Skin epidermis (tissue), 12 donors: ENCODE data around the gene GAL.

Experiments used
- H3K27ac ChIP-seq, 21 experiments: fragments of 200-600 bp; sonication (generic) in 11 of 21; one replicate each; pipeline ENCODE4 v1.5.0; 2020; ENCODE audit warnings: mild to moderate bottlenecking in 3 of 21, inconsistent platforms in 2 of 21, moderate library complexity in 2 of 21
- H3K4me3 ChIP-seq, 7 experiments: fragments of 200-600 bp; sonication (generic) in 2 of 7; one replicate each; pipeline ENCODE4 v1.5.0; 2020; ENCODE audit warnings: inconsistent platforms in 2 of 7, mild to moderate bottlenecking in 2 of 7, moderate library complexity in 1 of 7

Gene GAL

GRCh38 chr11:68673991-68674390 is 10.4 kb upstream of the GAL start:
- Histone ChIP-seq H3K27ac (no peak overlapping the region), H3K4me3 (no peak overlapping the region)

- no peak overlapping the region for H3K4me3 ChIP-seq
- H3K27ac ChIP-seq: no peak overlapping the region
These were observed 9.9 kb upstream of the GAL start for GRCh38 chr11:68674461-68674860.

- H3K27ac ChIP-seq: no peak overlapping the region
- no peak overlapping the region for H3K4me3 ChIP-seq
These were observed 6.9 kb upstream of the GAL start for GRCh38 chr11:68677432-68677831.

- H3K27ac ChIP-seq: no peak overlapping the region
- no peak overlapping the region for H3K4me3 ChIP-seq
These were observed 6.3 kb upstream of the GAL start for GRCh38 chr11:68678031-68678441.

- Histone ChIP-seq H3K27ac (no peak overlapping the region), H3K4me3 (no peak overlapping the region)
These were observed 3.7 kb upstream of the GAL start for GRCh38 chr11:68680541-68681231.

DNA sequence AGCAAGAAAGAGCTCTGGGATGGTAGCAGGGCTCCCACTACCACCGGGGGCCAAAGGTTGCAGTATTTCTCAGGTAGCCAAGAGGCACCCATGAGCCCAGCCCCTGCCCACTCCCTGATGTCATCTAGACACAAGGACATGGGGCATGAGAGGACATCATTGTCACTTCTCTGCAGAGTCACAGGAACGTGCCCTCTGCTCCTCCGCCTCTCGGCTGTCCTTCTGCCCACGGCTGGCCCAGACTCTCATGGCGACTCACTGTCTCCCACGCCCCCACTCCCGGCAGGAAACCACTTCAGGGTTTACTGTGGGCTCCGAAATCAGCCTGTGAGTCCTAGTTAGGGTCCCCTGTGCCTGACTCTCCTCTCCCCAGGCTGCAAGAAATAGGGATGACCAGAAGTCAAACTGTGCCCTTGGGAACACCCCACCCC is 1.8 kb upstream of the GAL start:
- H3K27ac ChIP-seq: no peak overlapping the region
- no peak overlapping the region for H3K4me3 ChIP-seq

DNA sequence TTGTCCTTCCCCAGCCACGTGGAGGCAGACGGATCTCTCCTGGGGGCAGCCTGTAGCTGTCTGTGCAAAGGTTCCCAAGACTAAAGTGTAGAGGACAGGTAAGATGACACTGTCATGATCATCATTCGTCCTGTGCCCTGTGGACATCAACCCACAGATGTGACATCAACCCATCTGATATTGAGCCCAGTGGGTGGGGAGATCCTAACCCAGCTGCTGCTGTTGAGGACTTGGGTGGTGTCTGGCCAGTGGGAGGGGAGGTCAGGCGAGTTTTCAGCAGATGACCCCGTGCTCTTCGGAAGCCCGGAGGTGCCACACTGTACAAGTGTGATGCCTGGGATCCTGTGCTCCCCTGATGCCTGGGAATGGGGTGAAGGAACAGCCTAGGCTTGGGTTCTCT is 1.2 kb upstream of the GAL start:
- Histone ChIP-seq H3K4me3 (no peak overlapping the region), H3K27ac (no peak overlapping the region)

DNA sequence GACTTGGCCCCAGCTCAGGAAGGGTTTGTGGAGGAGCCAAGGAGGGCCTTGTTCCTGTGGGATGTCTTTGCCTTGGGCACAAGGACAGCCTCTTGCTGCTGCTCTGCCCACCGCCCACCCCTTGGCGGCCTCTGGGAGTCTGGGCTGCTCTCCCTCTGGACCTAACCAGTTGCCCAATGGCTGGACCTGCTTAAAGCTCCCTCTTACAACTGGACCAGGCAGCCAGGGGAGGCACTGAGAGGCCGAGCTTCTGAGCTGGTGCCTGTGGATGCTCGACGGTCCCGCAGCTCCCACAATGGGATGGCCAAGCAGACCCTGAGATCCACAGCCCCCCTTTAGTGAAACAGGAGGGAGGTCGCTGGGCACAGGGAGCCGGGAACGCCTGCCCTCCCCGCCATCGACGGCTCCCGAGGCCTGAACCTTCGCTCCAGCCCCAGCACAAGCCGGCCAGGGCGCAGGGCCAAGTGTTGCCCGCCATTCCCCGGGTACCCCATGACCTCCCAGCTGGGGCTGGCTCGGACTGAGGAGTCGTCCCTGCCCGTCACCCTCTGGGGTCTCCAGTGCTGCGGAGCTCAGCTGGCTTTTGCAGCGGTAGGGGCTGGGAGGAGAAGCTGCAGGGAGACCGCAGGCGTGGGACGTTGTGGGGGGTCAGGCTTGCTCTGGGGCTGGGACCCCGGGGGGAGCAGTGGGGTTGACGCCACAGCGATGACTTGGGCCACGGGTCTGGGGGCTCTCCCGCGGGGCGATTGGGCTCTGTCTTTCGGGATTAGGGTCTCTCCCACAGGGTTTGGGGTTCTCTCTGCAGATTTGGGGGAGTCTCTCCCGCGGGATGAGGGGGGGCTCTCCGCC is 584 bp upstream of the GAL start:
- peak overlapping the region in 1 of 21 experiments; percentile 21 for H3K27ac ChIP-seq
- H3K4me3 ChIP-seq: peak overlapping the region in 3 of 7 experiments; percentile 9 to 38 (median 13)

- Histone ChIP-seq H3K4me3 (no peak overlapping the region), H3K27ac (no peak overlapping the region)
These were observed 1.5 kb downstream of the GAL start for GRCh38 chr11:68685656-68686380.

DNA sequence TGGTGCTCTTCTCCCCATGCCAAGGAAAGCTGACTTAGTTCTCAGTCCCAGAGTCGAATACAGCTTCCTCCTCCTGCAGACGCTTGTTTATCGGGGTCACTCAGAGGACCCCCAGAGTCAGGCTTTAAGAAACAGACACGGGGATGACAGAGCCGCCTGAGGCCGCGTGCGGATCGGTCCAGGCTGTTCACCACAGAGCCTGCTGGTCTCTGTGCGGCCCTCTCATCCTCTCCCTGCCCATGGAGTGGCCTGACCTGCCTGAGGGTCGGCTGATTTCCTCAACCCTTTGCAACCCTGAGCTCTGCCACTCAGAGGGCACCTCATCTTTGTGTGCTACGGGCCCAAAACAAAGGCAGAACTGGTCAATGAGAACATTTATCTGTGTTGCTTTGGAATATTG is 2.1 kb downstream of the GAL start:
- Histone ChIP-seq H3K4me3 (no peak overlapping the region), H3K27ac (no peak overlapping the region)

DNA sequence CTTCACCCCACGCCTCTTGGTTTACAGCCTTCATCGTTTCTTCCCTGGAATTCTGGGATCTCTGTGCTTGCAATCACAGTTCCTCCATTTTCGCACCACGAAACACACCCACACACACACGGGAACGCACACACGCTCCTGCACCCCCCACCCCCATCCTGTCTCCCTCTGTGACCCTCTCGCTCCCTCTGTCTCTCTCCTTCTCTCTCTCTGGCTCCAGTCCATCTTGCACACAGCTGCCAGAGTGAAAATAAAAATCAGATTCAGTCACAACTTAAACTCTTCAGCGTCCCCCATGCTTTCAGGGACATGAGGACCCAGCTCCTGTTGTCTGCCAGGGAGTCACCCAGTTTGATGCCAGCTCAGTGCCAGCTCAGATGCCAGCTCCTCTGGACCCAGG is 3.0 kb downstream of the GAL start:
- H3K4me3 ChIP-seq: no peak overlapping the region
- no peak overlapping the region for H3K27ac ChIP-seq

DNA sequence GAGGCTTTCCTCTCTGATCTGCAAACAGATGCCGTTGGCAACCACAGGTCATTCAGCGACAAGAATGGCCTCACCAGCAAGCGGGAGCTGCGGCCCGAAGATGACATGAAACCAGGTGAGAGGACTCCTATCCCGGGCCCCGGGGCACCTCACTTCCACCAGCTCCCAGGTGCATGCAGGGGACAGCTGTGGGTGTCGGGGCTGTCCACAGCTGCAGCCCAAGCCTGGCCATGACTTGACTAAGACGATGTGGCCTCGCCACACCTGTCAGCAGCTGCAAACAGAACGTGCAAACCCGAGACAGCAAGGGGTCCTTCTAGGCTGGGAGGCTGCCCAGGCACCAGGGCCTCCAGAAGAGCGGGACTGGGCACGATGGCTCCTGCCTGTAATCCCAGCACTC is 3.6 kb downstream of the GAL start:
- Histone ChIP-seq H3K27ac (no peak overlapping the region), H3K4me3 (no peak overlapping the region)

- Histone ChIP-seq H3K27ac (no peak overlapping the region), H3K4me3 (no peak overlapping the region)
These were observed 4.5 kb downstream of the GAL start for GRCh38 chr11:68688881-68689280.

DNA sequence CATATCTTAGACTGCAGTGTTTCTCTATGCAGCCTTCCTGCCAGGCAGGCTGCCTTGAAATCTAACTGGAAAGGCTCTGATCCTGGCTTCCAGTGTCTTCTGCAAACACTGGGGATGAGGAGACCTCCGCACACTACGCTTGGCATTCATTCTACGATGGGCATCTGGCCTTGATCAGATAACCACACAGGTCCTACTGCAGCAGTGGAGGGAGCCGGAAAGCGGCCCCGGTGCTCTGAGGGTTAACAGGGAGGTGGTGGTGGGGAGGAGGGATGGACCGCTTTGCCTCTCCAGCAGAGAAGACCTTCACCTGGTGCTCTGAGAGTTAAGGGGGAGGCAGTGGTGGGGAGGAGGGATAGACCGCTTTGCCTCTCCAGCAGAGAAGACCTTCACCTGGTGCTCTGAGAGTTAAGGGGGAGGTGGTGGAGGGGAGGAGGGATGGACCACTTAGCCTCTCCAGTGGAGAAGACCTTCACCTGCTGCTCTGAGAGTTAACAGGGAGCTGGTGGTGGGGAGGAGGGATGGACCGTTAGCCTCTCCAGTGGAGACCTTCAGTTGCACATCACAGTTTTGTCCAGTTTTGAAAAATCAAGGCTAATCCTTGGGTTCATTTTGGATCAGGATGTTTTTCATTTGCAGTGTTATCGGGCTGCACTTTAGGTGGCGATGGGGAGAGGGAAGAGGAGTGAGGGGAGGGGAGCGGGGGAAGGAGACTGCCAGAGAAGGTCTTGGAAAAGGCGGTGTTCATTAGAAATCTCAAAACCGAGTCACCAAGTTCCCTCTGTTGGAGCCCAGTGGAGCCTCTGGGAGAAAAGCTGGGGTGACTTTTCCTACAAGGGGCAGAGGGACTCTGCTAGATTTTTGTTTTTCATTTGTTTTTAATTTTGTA is 5.6 kb downstream of the GAL start:
- H3K27ac ChIP-seq: no peak overlapping the region
- H3K4me3 ChIP-seq: no peak overlapping the region

DNA sequence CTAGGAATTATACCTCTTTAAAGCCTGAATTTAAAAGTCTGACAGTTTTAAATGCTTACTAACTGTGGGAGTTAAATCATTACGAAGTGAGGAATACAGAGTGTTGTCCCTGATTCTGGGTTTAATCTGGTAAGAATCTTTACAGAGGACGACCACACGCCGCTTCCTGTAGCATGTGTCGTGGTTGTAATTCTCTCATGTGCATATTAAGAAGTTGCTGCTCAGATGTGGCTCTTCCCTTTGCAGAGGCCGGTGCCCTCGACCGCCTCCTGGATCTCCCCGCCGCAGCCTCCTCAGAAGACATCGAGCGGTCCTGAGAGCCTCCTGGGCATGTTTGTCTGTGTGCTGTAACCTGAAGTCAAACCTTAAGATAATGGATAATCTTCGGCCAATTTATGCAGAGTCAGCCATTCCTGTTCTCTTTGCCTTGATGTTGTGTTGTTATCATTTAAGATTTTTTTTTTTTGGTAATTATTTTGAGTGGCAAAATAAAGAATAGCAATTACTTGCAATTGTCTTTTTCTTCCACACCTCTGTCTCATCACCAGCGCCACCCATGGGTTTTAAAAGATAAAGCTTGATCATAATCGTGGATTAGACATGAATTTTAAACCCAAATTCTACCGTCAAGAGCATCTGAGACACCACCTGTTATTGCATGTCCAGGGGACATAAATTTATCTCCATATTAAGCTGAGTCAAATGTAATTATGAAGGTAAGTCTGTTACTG is 6.5 kb downstream of the GAL start:
- no peak overlapping the region for H3K27ac ChIP-seq
- H3K4me3 ChIP-seq: no peak overlapping the region

DNA sequence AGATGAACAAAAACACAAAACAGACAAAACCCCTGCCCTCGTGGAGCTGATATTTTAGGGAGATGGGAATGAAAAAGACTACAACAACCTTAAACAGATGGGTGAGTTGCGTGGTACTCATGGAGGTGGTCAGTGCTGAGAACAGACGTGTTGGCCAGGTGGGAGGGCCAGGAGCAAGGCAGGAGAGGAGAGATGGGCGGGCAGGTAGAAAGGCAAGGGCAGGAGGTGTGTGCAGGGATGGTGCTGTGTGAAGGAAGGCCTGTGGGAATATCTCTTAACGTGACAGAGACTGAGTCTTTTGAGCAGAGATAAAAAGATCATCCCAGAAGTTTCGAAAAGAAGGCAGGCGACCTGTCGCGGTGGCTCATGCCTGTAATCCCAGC is 7.0 kb downstream of the GAL start:
- H3K4me3 ChIP-seq: no peak overlapping the region
- no peak overlapping the region for H3K27ac ChIP-seq

GRCh38 chr11:68692115-68692514 is 7.8 kb downstream of the GAL start:
- H3K4me3 ChIP-seq: no peak overlapping the region
- no peak overlapping the region for H3K27ac ChIP-seq

GRCh38 chr11:68692871-68693483 is 8.6 kb downstream of the GAL start:
- Histone ChIP-seq H3K27ac (no peak overlapping the region), H3K4me3 (no peak overlapping the region)

DNA sequence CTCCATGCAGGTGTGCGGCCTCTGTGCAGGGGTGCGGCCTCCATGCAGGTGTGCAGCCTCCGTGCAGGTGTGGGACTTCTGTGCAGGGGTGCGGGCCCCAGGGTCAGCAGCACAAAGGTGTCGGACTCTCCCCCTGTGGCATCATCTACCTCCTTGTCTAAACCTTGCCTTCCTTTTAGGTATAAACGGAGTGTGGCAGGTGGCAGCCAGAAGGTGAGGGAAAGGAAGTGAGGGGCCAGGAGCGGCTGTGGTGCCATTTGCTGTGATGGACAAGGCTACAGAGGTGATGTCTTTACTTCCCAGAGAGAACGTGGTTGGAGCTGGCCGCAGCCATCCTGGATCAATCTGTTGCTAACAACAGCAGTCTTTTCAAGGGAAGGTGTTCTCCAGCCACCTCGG is 9.1 kb downstream of the GAL start:
- H3K27ac ChIP-seq: no peak overlapping the region
- no peak overlapping the region for H3K4me3 ChIP-seq
